Endothelial cell of umbilical vein (primary cell): ENCODE results near the gene TMEM208. TPM values are rescaled to one million over a fixed set of nuclear protein-coding genes. Genes with fewer than 3 reads are reported as not detected.

Experiments used
- BruUV-seq: library from RNA; stranded (reverse); fragments of 400-500 nt; replicated peaks from 2 replicates; lab custom pipeline; 2021; lab: Mats Ljungman, UMichigan
- CTCF ChIA-PET: fragments of 300-600, 350-600 bp; sonication (Branson Sonifier 250); formaldehyde crosslinking; loops from one replicate; lab custom pipeline; 2021; ENCODE audit warnings: antibody characterized with exemption, inconsistent platforms; lab: Charles Lee
- POLR2A ChIA-PET: fragments of 300-600, 350-600 bp; sonication (Branson Sonifier 250); formaldehyde crosslinking; loops from one replicate; lab custom pipeline; 2021; ENCODE audit warnings: antibody characterized with exemption, inconsistent platforms; lab: Charles Lee
- DNase-seq: peaks from one replicate; pipeline ENCODE4 v3.0.0-alpha.2; 2011; ENCODE audit warnings: low read depth, low spot score
- FAIRE-seq: peaks from 2 replicates; lab custom pipeline; 2011; peaks lifted over from hg19 to GRCh38; lab: Jason Lieb, UNC
- H2AFZ ChIP-seq: 2 replicates; pipeline ENCODE4 v1.6.0; 2012; ENCODE audit warnings: low read depth, low read length, control low read depth, inconsistent platforms
- H3K27ac ChIP-seq: 2 replicates; pipeline ENCODE4 v1.5.1; 2011; ENCODE audit warnings: low read depth, mild to moderate bottlenecking, control low read depth, low read length, moderate library complexity; ENCODE audit not compliant: insufficient read depth
- H3K27me3 ChIP-seq, 2 experiments: 2 replicates each; pipeline versions ENCODE4 v1.6.0 to v1.6.1; 2011; ENCODE audit warnings: low read length in 2 of 2, mixed read lengths in 1 of 2; ENCODE audit not compliant: control insufficient read depth in 2 of 2, insufficient read depth in 2 of 2
- H3K36me3 ChIP-seq, 2 experiments: 2 replicates in 1 of 2; 3 replicates in 1 of 2; pipeline ENCODE4 v1.5.1; 2011; ENCODE audit warnings: low read length in 2 of 2, mild to moderate bottlenecking in 1 of 2, moderate library complexity in 1 of 2; ENCODE audit not compliant: control insufficient read depth in 2 of 2, insufficient read depth in 2 of 2; ENCODE audit errors: extremely low read depth in 1 of 2
- H3K4me1 ChIP-seq: 3 replicates; pipeline ENCODE4 v1.5.1; 2011; ENCODE audit warnings: mild to moderate bottlenecking, low read length; ENCODE audit not compliant: control insufficient read depth, insufficient read depth; ENCODE audit errors: extremely low read depth
- H3K4me2 ChIP-seq: 2 replicates; pipeline ENCODE4 v1.6.1; 2011; ENCODE audit warnings: low read length, control low read depth, mixed read lengths; ENCODE audit not compliant: insufficient read depth
- H3K4me3 ChIP-seq, 3 experiments: fragments of 200-600 bp in 1 of 3; sonication (generic), shearing (Covaris generic) in 1 of 3; replicated peaks in 1 of 3; 2 replicates each; pipeline ENCODE4 v1.5.1; 2011 to 2016; ENCODE audit warnings: control low read depth in 3 of 3, low read length in 3 of 3, mild to moderate bottlenecking in 2 of 3, inconsistent platforms in 1 of 3, low read depth in 1 of 3, moderate library complexity in 1 of 3; ENCODE audit not compliant: insufficient read depth in 1 of 3
- H3K79me2 ChIP-seq: 2 replicates; pipeline ENCODE4 v1.6.0; 2012; ENCODE audit warnings: low read length, inconsistent platforms; ENCODE audit not compliant: control insufficient read depth, insufficient read depth
- H3K9ac ChIP-seq: replicated peaks from 2 replicates; pipeline ENCODE3; 2011; ENCODE audit warnings: low read length, control low read depth; ENCODE audit not compliant: insufficient read depth; ENCODE audit errors: extremely low read depth
- H3K9me1 ChIP-seq: replicated peaks from 3 replicates; pipeline ENCODE4 v1.6.0; 2011; ENCODE audit warnings: mild to moderate bottlenecking, low read length; ENCODE audit not compliant: control insufficient read depth, insufficient read depth; ENCODE audit errors: extremely low read depth
- H3K9me3 ChIP-seq: replicated peaks from 2 replicates; pipeline ENCODE4 v1.5.1; 2012; ENCODE audit warnings: low read length, inconsistent platforms; ENCODE audit not compliant: control insufficient read depth, insufficient read depth
- H4K20me1 ChIP-seq: replicated peaks from 2 replicates; pipeline ENCODE3; 2011; ENCODE audit warnings: mild to moderate bottlenecking, low read length; ENCODE audit not compliant: control insufficient read depth, insufficient read depth; ENCODE audit errors: extremely low read depth
- FOS ChIP-seq: IDR thresholded peaks from 2 replicates; pipeline ENCODE4 v1.6.1; 2011; ENCODE audit warnings: mild to moderate bottlenecking, low read length, moderate library complexity, borderline replicate concordance; ENCODE audit not compliant: insufficient read depth
- MYC ChIP-seq: IDR thresholded peaks from one replicate; pipeline ENCODE4 v1.6.1; 2011; ENCODE audit warnings: mild to moderate bottlenecking, low read depth, low read length
- POLR2A ChIP-seq: IDR thresholded peaks from 2 replicates; pipeline ENCODE4 v1.6.1; 2012; ENCODE audit warnings: low read depth, mild to moderate bottlenecking, control low read depth, low read length
- dilution Hi-C: fragments of 300-500 bp; cut with MboI; formaldehyde crosslinking; loops from one replicate; pipeline ENCODE4 v1.15.0; 2019; ENCODE audit warnings: low sequenced_read_pairs; ENCODE audit not compliant: extremely low pct_ligation_motif_present
- intact Hi-C: fragments of 100-400 bp; cut with micrococcal nuclease; formaldehyde crosslinking; loops from one replicate; pipeline ENCODE4 v1.10.0; 2022
- polyA plus RNA-seq, 4 experiments: library from polyadenylated mRNA; depleted of rRNA in 3 of 4; stranded (reverse) in 3 of 4; unstranded in 1 of 4; fragments of >200 nt; gene quantifications; 2 replicates each; pipeline versions ENCODE4 v1.2.1 to v1.2.3, GENCODE V29; 2011 to 2012; ENCODE audit warnings: missing spikeins in 1 of 4
- total RNA-seq: library from RNA; stranded (reverse); gene quantifications from 2 replicates; pipeline ENCODE4 v1.2.3, GENCODE V29; 2021
- TF ChIP-seq, protein P1 (sequence below), 2 donors: IDR thresholded peaks; 1 replicate in 1 of 2; 2 replicates in 1 of 2; pipeline ENCODE4 v1.5.1; 2011; ENCODE audit warnings: low read length in 2 of 2, mild to moderate bottlenecking in 2 of 2, moderate library complexity in 2 of 2, control low read depth in 1 of 2, inconsistent platforms in 1 of 2, low read depth in 1 of 2; ENCODE audit not compliant: insufficient read depth in 1 of 2; ENCODE audit errors: extremely low read depth in 1 of 2

Gene TMEM208
- total and polyA plus RNA-seq, 2 donors (not counting 3 experiments of a cell fraction or from before 2014, with no cell fraction given): 35.3 to 94.0 TPM

DNA sequence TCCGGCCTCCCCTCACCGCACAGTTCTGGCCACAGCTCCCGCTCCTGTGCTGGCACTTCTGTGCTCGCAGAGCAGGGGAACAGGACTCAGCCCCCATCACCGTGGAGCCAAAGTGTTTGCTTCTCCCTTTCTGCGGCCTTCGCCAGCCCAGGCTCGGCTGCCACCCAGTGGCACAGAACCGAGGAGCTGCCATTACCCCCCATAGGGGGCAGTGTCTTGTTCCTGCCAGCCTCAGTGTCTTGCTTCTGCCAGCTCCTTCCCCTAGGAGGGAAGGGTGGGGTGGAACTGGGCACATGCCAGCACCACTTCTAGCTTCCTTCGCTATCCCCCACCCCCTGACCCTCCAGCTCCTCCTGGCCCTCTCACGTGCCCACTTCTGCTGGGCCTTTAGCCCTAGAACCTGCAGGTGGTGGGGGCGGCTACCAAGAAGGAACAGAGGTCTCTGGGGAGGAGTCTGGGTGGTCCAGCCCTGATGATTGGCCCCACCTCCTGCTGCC is 28.6 kb upstream of the TMEM208 start:
- H3K36me3 ChIP-seq: peaks cover 19 to 62% of the 10 kb centered on the region in 2 experiments
- DNase-seq: peak; percentile 63
- H3K4me1 ChIP-seq: peaks cover 12% of the 10 kb centered on the region
- FAIRE-seq: peak; percentile 80
- H3K4me3 ChIP-seq: no peak overlapping the region
- BruUV-seq: TSS peak; percentile 9
- H3K27ac ChIP-seq: no peak overlapping the region
- H3K9me3 ChIP-seq: no peaks in the 10 kb centered on the region
- intact Hi-C loops (loop anchor here (1.0 to 10.0 kb wide), 3 partner anchors 19 to 197 kb away; partner anchors contain the start of genes FHOD1 and TPPP3), dilution Hi-C loops (no loop called here)
- H3K4me2 ChIP-seq: no peak overlapping the region
- H2AFZ ChIP-seq: no peak overlapping the region
- H3K9ac ChIP-seq: no peak overlapping the region
- H4K20me1 ChIP-seq: no peaks in the 10 kb centered on the region
- peaks cover 34% of the 10 kb centered on the region for H3K79me2 ChIP-seq
- no peaks in the 10 kb centered on the region for H3K27me3 ChIP-seq
- ChIA-PET CTCF (interaction anchor here (0.6 to 2.4 kb wide), 40 partner anchors 8 to 246 kb away, joined by 3 to 15 read pairs (median 5); partner anchors contain the start of genes CES3, EXOC3L1, FBXL8 and FHOD1), POLR2A (interaction anchor here (1.2 to 1.7 kb wide), 2 partner anchors 19 to 49 kb away, joined by 3 to 6 read pairs; partner anchors contain the start of gene FHOD1)
- TF ChIP-seq, protein P1, sequence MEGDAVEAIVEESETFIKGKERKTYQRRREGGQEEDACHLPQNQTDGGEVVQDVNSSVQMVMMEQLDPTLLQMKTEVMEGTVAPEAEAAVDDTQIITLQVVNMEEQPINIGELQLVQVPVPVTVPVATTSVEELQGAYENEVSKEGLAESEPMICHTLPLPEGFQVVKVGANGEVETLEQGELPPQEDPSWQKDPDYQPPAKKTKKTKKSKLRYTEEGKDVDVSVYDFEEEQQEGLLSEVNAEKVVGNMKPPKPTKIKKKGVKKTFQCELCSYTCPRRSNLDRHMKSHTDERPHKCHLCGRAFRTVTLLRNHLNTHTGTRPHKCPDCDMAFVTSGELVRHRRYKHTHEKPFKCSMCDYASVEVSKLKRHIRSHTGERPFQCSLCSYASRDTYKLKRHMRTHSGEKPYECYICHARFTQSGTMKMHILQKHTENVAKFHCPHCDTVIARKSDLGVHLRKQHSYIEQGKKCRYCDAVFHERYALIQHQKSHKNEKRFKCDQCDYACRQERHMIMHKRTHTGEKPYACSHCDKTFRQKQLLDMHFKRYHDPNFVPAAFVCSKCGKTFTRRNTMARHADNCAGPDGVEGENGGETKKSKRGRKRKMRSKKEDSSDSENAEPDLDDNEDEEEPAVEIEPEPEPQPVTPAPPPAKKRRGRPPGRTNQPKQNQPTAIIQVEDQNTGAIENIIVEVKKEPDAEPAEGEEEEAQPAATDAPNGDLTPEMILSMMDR (IDR thresholded peaks at IDR 0.05; ENCODE audit: extremely low read depth in 1 of 2, insufficient read depth in 1 of 2, low read depth in 1 of 2, low read length in 2 of 2): peak; percentile 92 to 96
- TF ChIP-seq FOS (no peak), POLR2A (no peak), MYC (no peak)
- H3K9me1 ChIP-seq: no peaks in the 10 kb centered on the region
